K562 (cell line): ENCODE measurements around the gene CTDNEP1. TPM values are rescaled to one million over a fixed set of nuclear protein-coding genes. Genes with fewer than 3 reads are reported as not detected.

ENCODE experiments used
- ATAC-seq: fragments of 200-7000 bp; cut with Tn5 transposase; 3 replicates; pipeline ENCODE4 v1.9.1; 2020; ENCODE audit warnings: moderate library complexity
- BruUV-seq: library from RNA; stranded (reverse); fragments of 400-500 nt; replicated peaks from 2 replicates; lab custom pipeline; 2021; lab: Mats Ljungman, UMichigan
- CTCF ChIA-PET: fragments of 300-600 bp; formaldehyde crosslinking; extraction: SDS; loops from one replicate; lab custom pipeline; 2021; ENCODE audit warnings: low intra/inter-chr PET ratio; lab: Yijun Ruan, JAX
- POLR2A ChIA-PET: fragments of 300-600, 350-650 bp; sonication (Branson Sonifier 250); formaldehyde crosslinking; extraction: SDS; loops from one replicate; lab custom pipeline; 2021; ENCODE audit warnings: antibody characterized with exemption, inconsistent platforms; lab: Yijun Ruan, JAX
- DNase-seq, 4 experiments: peaks; one replicate each; pipeline versions ENCODE4 v3.0.0 to v3.0.0-alpha.2; 2011 to 2018; ENCODE audit warnings: low spot score in 3 of 4, mixed read lengths in 3 of 4; ENCODE audit errors: extremely low read depth in 1 of 4
- FAIRE-seq: peaks from 2 replicates; lab custom pipeline; 2011; peaks lifted over from hg19 to GRCh38; lab: Jason Lieb, UNC
- H2AFZ ChIP-seq: 2 replicates; pipeline ENCODE4 v1.6.0; 2011; ENCODE audit warnings: low read depth, low read length, control low read depth, inconsistent platforms
- H3K27ac ChIP-seq: fragments of 200-600 bp; 3 replicates; pipeline ENCODE4 v1.8.0; 2011; ENCODE audit warnings: low read depth, mild to moderate bottlenecking, control low read depth, inconsistent platforms, low read length, moderate library complexity, mixed read lengths; ENCODE audit errors: extremely low read depth
- H3K27me3 ChIP-seq, 2 experiments: fragments of 300-600 bp in 1 of 2; 2 replicates in 1 of 2; 3 replicates in 1 of 2; pipeline versions ENCODE4 v1.6.0 to v1.8.0; 2011; ENCODE audit warnings: inconsistent platforms in 2 of 2, low read length in 2 of 2, mild to moderate bottlenecking in 1 of 2, mixed read lengths in 1 of 2, moderate library complexity in 1 of 2; ENCODE audit not compliant: control insufficient read depth in 2 of 2, insufficient read depth in 2 of 2
- H3K36me3 ChIP-seq: fragments of 300-600 bp; 3 replicates; pipeline ENCODE4 v1.8.0; 2011; ENCODE audit warnings: mild to moderate bottlenecking, low read length, inconsistent platforms; ENCODE audit not compliant: control insufficient read depth, insufficient read depth
- H3K4me1 ChIP-seq, 2 experiments: fragments of 200-600 bp in 1 of 2; replicated peaks in 1 of 2; 2 replicates in 1 of 2; 3 replicates in 1 of 2; pipeline versions ENCODE4 v1.5.1 to v1.8.0; 2011; ENCODE audit warnings: inconsistent platforms in 2 of 2, low read length in 2 of 2, mild to moderate bottlenecking in 1 of 2, mixed read lengths in 1 of 2, moderate library complexity in 1 of 2; ENCODE audit not compliant: control insufficient read depth in 2 of 2, insufficient read depth in 2 of 2
- H3K4me2 ChIP-seq: 2 replicates; pipeline ENCODE4 v1.6.1; 2011; ENCODE audit warnings: low read length, control low read depth, inconsistent platforms, mixed read lengths; ENCODE audit not compliant: insufficient read depth
- H3K4me3 ChIP-seq: fragments of 200-600 bp; sonication (generic), shearing (Covaris generic); 2 replicates; pipeline ENCODE4 v1.5.1; 2016; ENCODE audit warnings: control low read depth, inconsistent platforms
- H3K79me2 ChIP-seq: fragments of 200-600 bp; 3 replicates; pipeline ENCODE4 v1.8.0; 2011; ENCODE audit warnings: low read length, inconsistent platforms; ENCODE audit not compliant: control insufficient read depth, insufficient read depth
- H3K9ac ChIP-seq, 2 experiments: 2 replicates each; pipeline versions ENCODE4 v1.6.0 to v1.6.1; 2011; ENCODE audit warnings: low read depth in 2 of 2, low read length in 2 of 2, control low read depth in 1 of 2, inconsistent platforms in 1 of 2, mild to moderate bottlenecking in 1 of 2, mixed read lengths in 1 of 2; ENCODE audit not compliant: insufficient read depth in 1 of 2
- H3K9me1 ChIP-seq: one replicate; pipeline ENCODE4 v1.6.0; 2011; ENCODE audit warnings: inconsistent platforms, mild to moderate bottlenecking, low read length, moderate library complexity; ENCODE audit not compliant: control insufficient read depth, insufficient read depth
- H3K9me3 ChIP-seq: replicated peaks from 2 replicates; pipeline ENCODE4 v1.5.1; 2011; ENCODE audit warnings: low read depth, low read length, inconsistent platforms; ENCODE audit not compliant: control insufficient read depth, insufficient read depth
- H4K20me1 ChIP-seq: replicated peaks from 2 replicates; pipeline ENCODE4 v1.6.1; 2011; ENCODE audit warnings: low read length, inconsistent platforms, mixed read lengths; ENCODE audit not compliant: control insufficient read depth, insufficient read depth
- CTBP1 ChIP-seq: fragments of 450-650 bp; IDR thresholded peaks from 2 replicates; pipeline ENCODE4 v1.6.1; 2016; ENCODE audit warnings: borderline replicate concordance
- E2F5 ChIP-seq: sonication (generic); formaldehyde crosslinking; IDR thresholded peaks from 2 replicates; pipeline ENCODE4 v1.8.0; 2022; ENCODE audit warnings: mild to moderate bottlenecking, missing genetic modification reagents
- ESRRB ChIP-seq: fragments of 250-450 bp; sonication (Bioruptor Pico); IDR thresholded peaks from 2 replicates; pipeline ENCODE4 v1.5.0; 2020; ENCODE audit warnings: mild to moderate bottlenecking, moderate library complexity, borderline replicate concordance
- JUND ChIP-seq, 2 experiments: IDR thresholded peaks; 2 replicates in 1 of 2; 3 replicates in 1 of 2; pipeline ENCODE4 v1.6.1; 2011; ENCODE audit warnings: borderline replicate concordance in 2 of 2, low read depth in 2 of 2, low read length in 2 of 2, improper control_type of control experiment in 1 of 2, missing biosample characterization in 1 of 2, missing genetic modification characterization in 1 of 2, missing genetic modification reagents in 1 of 2
- KDM1A ChIP-seq, 2 experiments: fragments of 450-650 bp; IDR thresholded peaks; 2 replicates each; pipeline ENCODE4 v1.6.1; 2016; ENCODE audit warnings: mild to moderate bottlenecking in 2 of 2
- MAFF ChIP-seq: IDR thresholded peaks from 2 replicates; pipeline ENCODE4 v1.6.1; 2012; ENCODE audit warnings: low read length, improper control_type of control experiment
- MTA2 ChIP-seq: fragments of 450-650 bp; IDR thresholded peaks from 2 replicates; pipeline ENCODE4 v1.6.1; 2016; ENCODE audit warnings: low read depth
- SMAD4 ChIP-seq: fragments of 250-450 bp; sonication (Bioruptor Pico); conservative IDR thresholded peaks from 2 replicates; pipeline ENCODE4 v1.8.0; 2021; ENCODE audit warnings: inconsistent platforms, mild to moderate bottlenecking, moderate library complexity
- ZBED1 ChIP-seq: IDR thresholded peaks from 2 replicates; pipeline ENCODE4 v1.6.1; 2014
- ZNF146 ChIP-seq: IDR thresholded peaks from one replicate; pipeline ENCODE4 v1.6.1; 2018; ENCODE audit warnings: missing compliant biosample characterization; ENCODE audit not compliant: unreplicated experiment
- ZNF184 ChIP-seq: sonication (generic); formaldehyde crosslinking; IDR thresholded peaks from 2 replicates; pipeline ENCODE4 v1.5.0; 2020; ENCODE audit warnings: missing genetic modification reagents
- ZNF780A ChIP-seq: fragments of 250-450 bp; sonication (Bioruptor Pico); IDR thresholded peaks from 2 replicates; pipeline ENCODE4 v1.5.0; 2021; ENCODE audit warnings: mild to moderate bottlenecking
- WGBS: fragments of 100-300 bp; shearing (Covaris generic); methylation state at CpG from one replicate; pipeline ENCODE4 v1.1.6; 2016; ENCODE audit warnings: low coverage, mixed read lengths; ENCODE audit not compliant: insufficient coverage; ENCODE audit errors: missing lambda C conversion rate; 5-methylcytosine and 5-hydroxymethylcytosine counted together
- in situ Hi-C: fragments of 300-500 bp; cut with MboI; formaldehyde crosslinking; loops from 4 replicates; pipeline ENCODE4 v1.15.0; 2018; ENCODE audit warnings: inconsistent platforms, mixed read lengths
- intact Hi-C: fragments of 100-400 bp; cut with micrococcal nuclease; formaldehyde crosslinking; loops from 2 replicates; pipeline ENCODE4 v1.14.2; 2022
- polyA plus RNA-seq, 8 experiments: library from polyadenylated mRNA; depleted of rRNA in 4 of 8; stranded (reverse) in 5 of 8; unstranded in 3 of 8; fragments of >200 nt; fragmentation: Nextera tagmentation in 2 of 8; fragmentation: Illumina TruSeq in 1 of 8; extraction: Ambion mirVana in 2 of 8; extraction: Trizol in 1 of 8; gene quantifications; 2 replicates each; pipeline versions ENCODE4 v1.2.1 to v1.2.3, GENCODE V29; 2011 to 2014; ENCODE audit warnings: inconsistent platforms in 1 of 8, missing spikeins in 1 of 8
- total RNA-seq, 7 experiments: library from RNA; depleted of rRNA in 6 of 7; stranded (reverse); fragments of >200 nt in 6 of 7; fragmentation: Illumina TruSeq in 2 of 7; extraction: Trizol in 2 of 7; gene quantifications; 2 replicates each; pipeline versions ENCODE4 v1.2.1 to v1.2.3, GENCODE V29; 2011 to 2021; ENCODE audit warnings: low replicate concordance in 1 of 7
- TF ChIP-seq, protein P1 (sequence below): fragments of 250-450 bp; sonication (Bioruptor Pico); IDR thresholded peaks from 2 replicates; pipeline ENCODE4 v1.5.1; 2021; ENCODE audit warnings: mild to moderate bottlenecking

Gene CTDNEP1
- total and polyA plus RNA-seq, 9 of the 15 experiments (the other 6 are each of a cell fraction or from before 2014, with no cell fraction given): 10.7 to 150 (median 28.5) TPM

DNA sequence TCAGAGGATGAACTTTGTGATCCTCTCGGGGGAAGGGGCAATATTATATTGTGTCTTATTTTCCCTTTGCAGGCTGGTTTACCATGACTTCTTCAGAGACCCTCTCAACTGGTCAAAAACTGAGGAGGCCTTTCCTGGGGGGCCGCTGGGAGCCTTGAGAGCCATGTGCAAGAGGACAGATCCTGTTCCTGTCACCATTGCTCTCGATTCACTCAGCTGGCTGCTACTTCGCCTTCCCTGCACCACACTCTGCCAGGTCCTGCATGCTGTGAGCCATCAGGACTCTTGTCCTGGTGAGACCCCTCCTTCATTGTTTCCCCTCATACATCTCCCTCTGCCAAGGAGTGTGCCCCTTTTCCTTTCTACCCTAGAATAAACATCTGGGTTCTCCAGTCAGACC lies 3.0 kb upstream of the CTDNEP1 start:
- Histone ChIP-seq H4K20me1 (no peaks in the 10 kb centered on the region), H3K79me2 (peaks cover 36% of the 10 kb centered on the region), H3K4me1 (peaks cover 5 to 11% of the 10 kb centered on the region in 2 experiments; a peak in 4 of 5 replicates), H3K4me3 (no peak overlapping the region), H3K36me3 (peaks cover 54% of the 10 kb centered on the region; the same call in 2 of the 3 replicates), H3K27me3 (no peaks in the 10 kb centered on the region), H3K27ac (no peak overlapping the region), H3K9ac (no peak overlapping the region), H2AFZ (no peak overlapping the region), H3K9me1 (no peaks in the 10 kb centered on the region), H3K4me2 (no peak overlapping the region), H3K9me3 (no peaks in the 10 kb centered on the region)
- in situ Hi-C loops (no loop called here), intact Hi-C loops (no loop called here)
- CTCF ChIA-PET: no interaction called here
- ATAC-seq (no peak), FAIRE-seq (no peak), DNase-seq (no peak)
- TF ChIP-seq ZNF146 (CRISPR knock-in tag): no peak
- TF ChIP-seq CTBP1: no peak
- TF ChIP-seq JUND (IDR thresholded peaks at IDR 0.05; ENCODE audit: borderline replicate concordance, low read depth, low read length): no peak
- no peak for TF ChIP-seq JUND (tag; IDR thresholded peaks at IDR 0.05; ENCODE audit: borderline replicate concordance, low read depth, low read length)
- no peak for TF ChIP-seq E2F5 (CRISPR knock-in tag)
- no peak for TF ChIP-seq ZNF184 (CRISPR knock-in tag)
- TF ChIP-seq KDM1A (IDR thresholded peaks at IDR 0.05): no peak
- no peak for TF ChIP-seq MAFF
- TF ChIP-seq ESRRB (CRISPR knock-in tag): no peak
- TF ChIP-seq MTA2: no peak
- TF ChIP-seq ZBED1: no peak
- TF ChIP-seq, protein P1, sequence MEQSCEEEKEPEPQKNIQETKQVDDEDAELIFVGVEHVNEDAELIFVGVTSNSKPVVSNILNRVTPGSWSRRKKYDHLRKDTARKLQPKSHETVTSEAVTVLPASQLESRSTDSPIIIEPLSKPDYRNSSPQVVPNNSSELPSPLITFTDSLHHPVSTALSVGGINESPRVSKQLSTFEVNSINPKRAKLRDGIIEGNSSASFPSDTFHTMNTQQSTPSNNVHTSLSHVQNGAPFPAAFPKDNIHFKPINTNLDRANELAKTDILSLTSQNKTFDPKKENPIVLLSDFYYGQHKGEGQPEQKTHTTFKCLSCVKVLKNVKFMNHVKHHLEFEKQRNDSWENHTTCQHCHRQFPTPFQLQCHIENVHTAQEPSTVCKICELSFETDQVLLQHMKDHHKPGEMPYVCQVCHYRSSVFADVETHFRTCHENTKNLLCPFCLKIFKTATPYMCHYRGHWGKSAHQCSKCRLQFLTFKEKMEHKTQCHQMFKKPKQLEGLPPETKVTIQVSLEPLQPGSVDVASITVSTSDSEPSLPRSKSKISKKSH (CRISPR knock-in tag): no peak
- TF ChIP-seq ZNF780A: no peak
- no peak for TF ChIP-seq SMAD4 (CRISPR knock-in tag)
- 98% methylated on average over 4 of the region's 4 CpGs for WGBS
- POLR2A ChIA-PET: interaction anchor here (0.6 to 2.0 kb wide), 4 partner anchors 10 to 77 kb away, joined by 3 to 8 read pairs (median 4); partner anchors contain the start of gene SLC2A4
- BruUV-seq: no TSS peak
